Medulla oblongata (tissue), 1 donor: ENCODE measurements around the gene ESYT1.
A peak's percentile ranks its signal among the peaks of the same experiment; 100 is the strongest.
"Not testable (repeated sequence)": the region's sequence is repeated elsewhere in the genome, so short reads cannot be mapped to it uniquely, and the experiment has no call there.

Source experiments
- DNase-seq: peaks from one replicate; pipeline ENCODE4 v3.0.0-alpha.2; 2015; ENCODE audit errors: extremely low spot score

Gene ESYT1

DNA sequence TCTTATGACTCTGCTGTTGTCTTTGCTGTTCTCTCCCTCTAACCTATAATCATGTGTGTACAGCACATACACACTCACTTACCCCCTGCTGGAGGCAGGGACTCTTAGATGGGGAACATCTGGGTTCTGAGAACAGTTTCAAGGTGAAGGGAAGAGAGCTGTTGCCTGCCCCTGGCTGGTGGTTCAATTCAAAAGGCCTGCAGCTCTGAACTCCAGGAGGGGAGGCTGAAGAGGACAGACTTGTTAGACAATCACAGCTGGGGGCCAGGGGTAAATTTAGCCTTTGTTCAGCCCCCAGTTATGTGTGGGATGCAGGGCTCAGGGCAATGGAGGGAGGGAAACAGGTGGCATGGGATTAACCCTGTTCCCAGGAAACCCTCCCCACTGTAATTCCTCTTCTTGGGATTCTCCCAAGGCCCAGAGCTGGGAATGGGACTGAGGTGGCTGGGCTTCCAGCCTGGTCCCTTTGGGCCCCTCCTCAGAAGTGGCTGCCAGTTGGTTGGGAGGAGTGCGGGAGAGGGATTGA lies 26.2 kb downstream of the ESYT1 start:
- no peak for DNase-seq

DNA sequence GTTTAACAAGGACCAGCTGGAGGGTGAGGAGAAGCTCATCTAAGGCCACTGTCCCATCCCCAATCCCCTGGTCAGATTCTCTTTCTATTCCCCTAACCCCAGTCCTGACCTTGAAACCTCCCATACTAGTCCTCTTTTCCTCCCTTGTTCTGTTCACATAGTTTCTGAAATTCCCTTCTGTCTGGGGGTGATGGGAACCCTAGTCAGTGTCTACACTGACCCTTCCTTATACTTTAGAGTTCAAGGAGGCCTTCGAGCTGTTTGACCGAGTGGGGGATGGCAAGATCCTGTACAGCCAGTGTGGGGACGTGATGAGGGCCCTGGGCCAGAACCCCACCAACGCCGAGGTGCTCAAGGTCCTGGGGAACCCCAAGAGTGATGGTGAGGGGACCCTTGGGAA lies 26.8 kb downstream of the ESYT1 start:
- no peak for DNase-seq

- DNase-seq: no peak
These were observed 27.3 kb downstream of the ESYT1 start for GRCh38 chr12:56155256-56155845.

DNA sequence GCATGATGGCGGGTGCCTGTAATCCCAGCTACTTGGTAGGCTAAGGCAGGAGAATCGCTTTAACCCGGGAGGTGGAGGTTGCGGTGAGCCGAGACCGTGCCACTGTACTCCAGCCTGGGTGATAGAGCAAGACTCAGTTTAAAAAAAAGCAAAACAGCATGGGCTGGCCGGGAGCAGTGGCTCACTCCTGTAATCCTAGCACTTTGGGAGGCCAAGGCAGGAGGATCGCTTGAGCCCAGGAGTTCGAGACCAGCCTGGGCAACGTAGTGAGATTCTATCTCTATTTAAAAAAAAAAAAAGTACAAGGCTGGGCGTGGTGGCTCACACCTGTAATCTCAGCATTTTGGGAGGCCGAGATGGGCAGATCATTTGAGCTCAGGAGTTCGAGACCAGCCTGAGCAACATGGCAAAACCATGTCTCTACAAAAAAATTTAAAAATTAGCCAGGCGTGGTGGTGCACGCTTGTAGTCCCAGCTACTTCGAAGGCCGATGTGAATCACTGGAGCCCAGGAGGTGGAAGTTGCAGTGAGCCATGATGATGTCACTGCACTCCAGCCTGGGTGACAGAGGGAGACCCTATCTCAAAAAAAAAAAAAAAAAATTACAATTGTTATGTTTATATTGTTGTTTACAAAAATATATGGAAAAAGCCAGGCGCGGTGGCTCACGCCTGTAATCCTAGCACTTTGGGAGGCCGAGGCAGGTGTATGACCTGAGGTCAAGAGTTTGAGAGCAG lies 28.6 kb downstream of the ESYT1 start:
- DNase-seq: not testable (repeated sequence)

- DNase-seq: peak; percentile 66
These were observed 29.3 kb downstream of the ESYT1 start for GRCh38 chr12:56157201-56158028.

DNA sequence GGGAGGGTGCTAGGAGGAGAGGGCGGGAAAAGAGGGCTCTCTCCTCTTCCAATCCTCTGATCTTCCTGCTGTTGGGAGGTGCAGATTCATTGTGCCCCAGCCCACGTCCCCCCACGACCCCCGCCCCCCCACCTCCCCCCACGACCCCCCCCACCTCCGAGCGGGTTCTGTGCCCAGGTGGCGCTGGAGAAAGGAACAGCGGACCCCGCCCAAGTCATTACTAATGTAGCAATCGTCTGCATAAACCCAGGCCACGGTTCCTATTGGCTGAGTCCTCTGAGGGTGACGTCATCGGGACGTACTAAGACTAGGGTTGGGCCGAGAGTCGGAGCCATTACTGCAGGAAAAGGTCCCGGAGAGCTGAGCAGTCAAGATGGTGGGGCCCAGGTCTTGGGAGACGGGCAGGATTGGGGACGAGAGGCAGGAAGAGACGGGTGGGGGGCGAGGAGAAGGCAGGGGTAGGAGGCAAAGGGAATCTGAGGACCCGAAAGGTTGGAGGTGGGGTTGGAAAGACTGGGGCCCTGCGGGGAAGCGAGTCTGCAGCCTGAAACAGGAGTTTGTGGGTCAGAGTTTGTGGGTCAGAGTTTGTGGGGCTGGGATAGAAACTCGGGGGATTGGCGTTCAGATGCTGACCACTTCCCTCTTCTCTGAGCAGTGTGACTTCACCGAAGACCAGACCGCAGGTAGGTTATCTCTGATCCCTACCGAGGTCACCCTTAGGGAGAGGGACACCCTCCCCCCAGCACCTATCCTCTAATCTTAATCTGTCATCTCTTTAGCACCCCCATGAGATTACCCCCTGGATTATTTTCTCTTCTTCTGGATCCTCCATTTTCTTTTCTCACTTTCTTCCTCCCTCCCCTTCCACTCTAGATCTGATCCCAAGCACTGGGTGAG lies 30.2 kb downstream of the ESYT1 start, which contains the start of gene MYL6:
TSS of gene MYL6 (plus strand) at position 331 of the 897 bp plus-strand sequence. CDS start at position 374, 43 bp downstream.
- DNase-seq: peak; percentile 99

- peak; percentile 62 for DNase-seq
These were observed 30.9 kb downstream of the ESYT1 start for GRCh38 chr12:56158926-56159461.

DNA sequence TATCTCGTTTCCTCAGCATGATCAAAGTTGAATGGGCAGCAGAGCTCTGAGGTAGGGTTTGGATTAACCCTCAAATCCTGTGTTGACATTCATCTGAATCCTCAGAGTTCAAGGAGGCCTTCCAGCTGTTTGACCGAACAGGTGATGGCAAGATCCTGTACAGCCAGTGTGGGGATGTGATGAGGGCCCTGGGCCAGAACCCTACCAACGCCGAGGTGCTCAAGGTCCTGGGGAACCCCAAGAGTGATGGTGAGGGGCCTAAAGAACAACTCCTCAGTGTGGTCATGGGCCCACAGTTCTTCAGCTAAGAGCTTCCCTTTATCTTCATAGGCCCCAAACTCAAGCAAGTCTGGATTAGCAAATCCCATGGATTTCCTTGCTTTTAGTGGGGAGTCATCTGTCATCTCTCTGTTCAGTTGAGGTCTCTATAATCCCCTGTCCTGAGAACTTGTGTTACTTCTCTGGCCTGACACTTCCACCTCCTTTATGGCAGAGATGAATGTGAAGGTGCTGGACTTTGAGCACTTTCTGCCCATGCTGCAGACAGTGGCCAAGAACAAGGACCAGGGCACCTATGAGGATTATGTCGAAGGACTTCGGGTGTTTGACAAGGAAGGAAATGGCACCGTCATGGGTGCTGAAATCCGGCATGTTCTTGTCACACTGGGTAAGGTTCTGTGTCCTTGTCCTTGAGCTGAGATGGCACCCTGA lies 31.6 kb downstream of the ESYT1 start:
- no peak for DNase-seq

DNA sequence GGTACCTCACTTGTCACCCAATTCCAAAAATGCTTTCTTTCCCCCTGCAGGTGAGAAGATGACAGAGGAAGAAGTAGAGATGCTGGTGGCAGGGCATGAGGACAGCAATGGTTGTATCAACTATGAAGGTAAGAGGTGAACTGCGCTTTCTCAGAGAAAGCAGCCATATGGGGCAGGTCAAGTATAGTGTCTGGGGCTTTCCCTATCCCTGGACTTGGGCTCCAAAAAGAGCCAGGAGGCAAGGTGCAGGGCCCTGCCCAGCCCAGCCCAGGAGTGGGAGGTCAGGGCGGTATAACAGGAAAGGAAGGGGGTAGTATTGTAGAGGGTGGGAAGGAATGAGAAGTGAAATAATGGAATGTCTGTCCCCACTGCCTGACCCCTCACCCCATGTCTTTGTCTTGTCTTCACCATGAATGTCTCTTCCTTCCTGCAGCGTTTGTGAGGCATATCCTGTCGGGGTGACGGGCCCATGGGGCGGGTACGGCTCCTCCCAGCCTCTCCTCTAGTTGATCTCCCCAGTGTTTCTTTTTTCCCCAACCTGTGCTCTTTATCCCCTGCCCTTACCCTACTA lies 32.2 kb downstream of the ESYT1 start:
- DNase-seq: no peak

- DNase-seq: no peak
These were observed 33.0 kb downstream of the ESYT1 start for GRCh38 chr12:56160894-56161689.

- no peak for DNase-seq
These were observed 33.8 kb downstream of the ESYT1 start for GRCh38 chr12:56161690-56162351.

- no peak for DNase-seq
These were observed 34.6 kb downstream of the ESYT1 start for GRCh38 chr12:56162468-56163290.

DNA sequence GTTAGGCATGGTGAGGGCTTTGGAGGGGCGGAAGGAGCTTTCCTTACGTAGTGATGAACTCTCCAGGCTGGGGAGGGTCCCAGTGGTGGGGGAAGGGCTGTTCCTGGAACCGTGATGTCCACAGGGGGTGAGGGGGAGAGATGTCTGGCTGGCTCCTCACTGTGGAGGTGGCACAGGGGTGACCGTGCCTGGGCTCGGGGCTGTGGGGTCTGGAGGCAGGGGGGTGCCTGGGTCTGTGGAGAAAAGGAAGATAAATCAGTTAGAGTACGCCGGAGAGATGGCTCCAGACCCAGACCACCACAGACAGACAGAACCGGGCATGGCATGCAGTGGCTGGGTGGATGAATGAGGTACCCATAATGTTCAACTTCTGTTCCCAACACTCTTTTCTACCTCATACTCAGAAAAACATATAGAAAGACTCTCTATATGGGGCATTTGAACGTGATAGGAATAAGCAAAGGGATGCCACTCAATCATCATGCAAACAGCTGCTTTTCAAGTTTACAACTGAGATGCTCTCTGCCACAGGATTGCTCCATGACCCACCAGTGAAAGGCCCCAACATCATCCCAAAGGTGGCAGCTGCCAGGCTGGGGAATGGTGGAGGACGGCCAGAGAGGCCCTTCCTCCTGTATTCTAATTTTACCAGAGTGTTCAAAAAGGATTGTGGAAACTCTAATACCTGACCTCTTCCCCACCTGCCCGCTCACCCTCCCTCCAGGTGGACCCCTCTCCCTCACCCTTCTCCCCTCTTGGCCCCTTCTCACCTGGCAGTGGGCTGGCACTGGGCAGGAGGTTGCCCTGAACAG lies 35.7 kb downstream of the ESYT1 start:
- no peak for DNase-seq

DNA sequence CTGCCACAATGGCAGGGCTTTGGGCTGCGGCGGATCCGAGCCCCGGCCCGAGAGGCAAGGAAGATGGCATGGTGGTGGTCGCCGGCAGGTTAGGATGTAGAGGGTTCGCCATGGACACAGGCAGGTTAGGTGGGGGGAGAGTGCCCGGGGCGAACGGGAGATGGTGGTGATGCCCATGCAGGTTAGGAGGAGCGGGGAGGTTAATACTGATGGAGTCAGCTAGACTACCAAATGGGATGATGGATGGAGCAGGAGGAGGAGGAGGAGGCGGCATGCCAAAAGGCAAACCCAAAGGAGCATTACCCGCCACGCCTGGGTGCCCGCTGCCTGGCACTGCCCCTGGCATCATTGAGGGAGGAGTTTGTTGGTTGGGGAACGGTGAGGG lies 36.3 kb downstream of the ESYT1 start:
- DNase-seq: no peak

- no peak for DNase-seq
These were observed 37.3 kb downstream of the ESYT1 start for GRCh38 chr12:56165369-56165768.

DNA sequence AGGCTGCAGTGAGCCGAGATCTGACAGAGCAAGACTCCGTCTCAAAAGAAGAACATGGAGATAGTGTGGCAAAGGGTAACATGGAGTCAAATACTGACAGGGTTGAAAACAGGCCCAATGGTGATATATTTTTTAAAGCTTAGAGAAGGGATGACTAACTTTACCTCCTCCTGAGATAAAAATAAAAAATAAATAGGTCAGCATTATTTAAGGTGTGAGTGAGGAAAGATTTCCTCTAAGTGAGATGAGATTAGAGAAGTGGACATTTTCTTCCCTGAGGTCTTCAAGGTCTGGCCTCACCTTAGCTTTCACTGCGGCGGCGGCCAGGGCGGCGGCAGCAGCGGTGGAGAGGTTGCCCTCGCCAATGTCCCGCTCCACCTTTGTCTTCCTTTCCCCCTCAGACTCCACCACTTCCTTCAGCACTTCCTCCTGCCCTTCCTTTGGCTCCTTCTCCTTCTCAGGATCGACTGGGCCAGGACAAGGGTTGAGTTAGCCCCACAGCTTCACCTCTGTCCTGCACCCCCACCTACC lies 41.2 kb downstream of the ESYT1 start:
- DNase-seq: no peak

GRCh38 chr12:56172839-56173238 lies 44.8 kb downstream of the ESYT1 start:
- no peak for DNase-seq
